HepG2 (cell line): Measurements from ENCODE around the gene ALG9. TPM values are rescaled to one million over a fixed set of nuclear protein-coding genes. Genes with fewer than 3 reads are reported as not detected.

Source experiments
- HNF1A ChIP-seq, 2 experiments: sonication (generic) in 1 of 2; formaldehyde crosslinking in 1 of 2; IDR thresholded peaks; 2 replicates each; pipeline versions ENCODE4 v1.4.0 to v1.6.1; 2016 to 2020; ENCODE audit warnings: borderline replicate concordance in 1 of 2, low read depth in 1 of 2, mild to moderate bottlenecking in 1 of 2, missing genetic modification reagents in 1 of 2
- HNRNPK ChIP-seq: fragments of 200-400 bp; formaldehyde crosslinking; IDR thresholded peaks from 2 replicates; pipeline ENCODE4 v1.6.1; 2018; ENCODE audit warnings: low read length, low read depth, moderate library complexity, mild to moderate bottlenecking; ENCODE audit not compliant: poor library complexity, severe bottlenecking
- JUND ChIP-seq: sonication (generic); formaldehyde crosslinking; IDR thresholded peaks from 2 replicates; pipeline ENCODE4 v1.8.0; 2022; ENCODE audit warnings: mild to moderate bottlenecking, missing genetic modification reagents
- NR1H2 ChIP-seq: sonication (generic); formaldehyde crosslinking; IDR thresholded peaks from 2 replicates; pipeline ENCODE4 v1.8.1; 2022; ENCODE audit warnings: low read depth, missing genetic modification reagents, borderline replicate concordance
- POLR2A ChIP-seq, 2 experiments: IDR thresholded peaks; 2 replicates each; pipeline ENCODE4 v1.6.1; 2011; ENCODE audit warnings: low read depth in 2 of 2, low read length in 2 of 2, mild to moderate bottlenecking in 1 of 2, moderate library complexity in 1 of 2; ENCODE audit not compliant: insufficient read depth in 1 of 2
- PRDM4 ChIP-seq: sonication (generic); formaldehyde crosslinking; IDR thresholded peaks from 2 replicates; pipeline ENCODE4 v1.9.0; 2021; ENCODE audit warnings: missing genetic modification reagents, borderline replicate concordance
- SRSF9 ChIP-seq: fragments of 200-400 bp; formaldehyde crosslinking; IDR thresholded peaks from 2 replicates; pipeline ENCODE4 v1.6.1; 2018; ENCODE audit warnings: borderline replicate concordance, mild to moderate bottlenecking, low read depth, low read length; ENCODE audit not compliant: insufficient read depth, poor library complexity, severe bottlenecking
- SRY ChIP-seq: sonication (generic); formaldehyde crosslinking; IDR thresholded peaks from 2 replicates; pipeline ENCODE4 v1.8.0; 2022; ENCODE audit warnings: mild to moderate bottlenecking, missing genetic modification reagents
- STAG1 ChIP-seq: sonication (generic); formaldehyde crosslinking; IDR thresholded peaks from 2 replicates; pipeline ENCODE4 v1.4.0; 2020; ENCODE audit warnings: missing genetic modification reagents
- THAP9 ChIP-seq: sonication (generic); formaldehyde crosslinking; IDR thresholded peaks from 2 replicates; pipeline ENCODE4; 2020; ENCODE audit warnings: missing genetic modification reagents, mild to moderate bottlenecking, borderline replicate concordance
- ZBTB34 ChIP-seq: sonication (generic); formaldehyde crosslinking; IDR thresholded peaks from 2 replicates; pipeline ENCODE4 v1.8.0; 2022; ENCODE audit warnings: mild to moderate bottlenecking, missing genetic modification reagents
- ZNF24 ChIP-seq: fragments of 450-650 bp; IDR thresholded peaks from 2 replicates; pipeline ENCODE4 v1.6.1; 2017; ENCODE audit warnings: antibody characterized with exemption, mild to moderate bottlenecking
- ZNF550 ChIP-seq: sonication (generic); formaldehyde crosslinking; IDR thresholded peaks from 2 replicates; pipeline ENCODE4 v1.4.0; 2020; ENCODE audit warnings: mild to moderate bottlenecking, missing genetic modification reagents, borderline replicate concordance
- ZNF784 ChIP-seq: sonication (generic); formaldehyde crosslinking; IDR thresholded peaks from 2 replicates; pipeline ENCODE4 v1.5.1; 2020; ENCODE audit warnings: missing genetic modification reagents, mild to moderate bottlenecking, borderline replicate concordance
- ZNF83 ChIP-seq: sonication (generic); formaldehyde crosslinking; IDR thresholded peaks from 2 replicates; pipeline ENCODE4 v1.4.0; 2020; ENCODE audit warnings: missing genetic modification reagents, mild to moderate bottlenecking, borderline replicate concordance
- polyA plus RNA-seq, 8 experiments: library from polyadenylated mRNA; depleted of rRNA in 3 of 8; stranded (reverse) in 7 of 8; unstranded in 1 of 8; fragments of >200 nt; fragmentation: Illumina TruSeq in 4 of 8; extraction: Trizol in 4 of 8; gene quantifications; 2 replicates each; pipeline versions ENCODE4 v1.2.1 to v1.2.3, GENCODE V29; 2011 to 2016; ENCODE audit warnings: low read depth in 4 of 8, missing spikeins in 1 of 8, mixed read lengths in 1 of 8; ENCODE audit not compliant: insufficient read depth in 1 of 8
- total RNA-seq, 5 experiments: library from RNA; depleted of rRNA; stranded (reverse); fragments of >200 nt; fragmentation: Illumina TruSeq; extraction: Trizol; gene quantifications; 2 replicates each; pipeline ENCODE4 v1.2.3, GENCODE V29; 2016; ENCODE audit warnings: low read depth in 1 of 5

ALG9 gene
- total and polyA plus RNA-seq, 2 of the 13 experiments (the other 11 are each of a cell fraction or from before 2014, with no cell fraction given): 39.4 to 40.6 TPM

GRCh38 chr11:111878849-111879636, 7.7 kb upstream of the ALG9 start, which contains the start of the genes CFAP68 and FDXACB1 (continued):
- TF ChIP-seq ZNF83 (CRISPR knock-in tag): no peak
- no peak for TF ChIP-seq PRDM4 (CRISPR knock-in tag)
- no peak; the same call in 1 of the 2 replicates for TF ChIP-seq ZBTB34 (CRISPR knock-in tag)
- TF ChIP-seq ZNF24: no peak
- TF ChIP-seq STAG1 (CRISPR knock-in tag): peak; percentile 89
- TF ChIP-seq SRY (CRISPR knock-in tag): no peak
- no peak for TF ChIP-seq HNF1A (IDR thresholded peaks at IDR 0.05; ENCODE audit: low read depth)
- TF ChIP-seq HNF1A (CRISPR knock-in tag; IDR thresholded peaks at IDR 0.05; ENCODE audit: borderline replicate concordance): peak; percentile 54; the same call in 1 of the 2 replicates
- TF ChIP-seq THAP9 (CRISPR knock-in tag): peak; percentile 89; the same call in 1 of the 2 replicates
- TF ChIP-seq ZNF784 (CRISPR knock-in tag): no peak
- no peak for TF ChIP-seq JUND (CRISPR knock-in tag)
- no peak for TF ChIP-seq NR1H2 (CRISPR knock-in tag)
- TF ChIP-seq SRSF9: no peak
- peak; percentile 32 to 69; a peak in 3 of 4 replicates for TF ChIP-seq POLR2A (IDR thresholded peaks at IDR 0.05; ENCODE audit: insufficient read depth in 1 of 2, low read depth in 2 of 2, low read length in 2 of 2)
- no peak for TF ChIP-seq HNRNPK
- TF ChIP-seq ZNF550 (CRISPR knock-in tag): no peak
